Epithelial cell of prostate (primary cell): Measurements from ENCODE around the gene GSTK1.

Source experiments
- DNase-seq: peaks from one replicate; pipeline ENCODE4 v3.0.0-alpha.2; 2011; ENCODE audit warnings: low read depth, low spot score
- H3K27ac ChIP-seq: fragments of 450-650 bp; 2 replicates; pipeline ENCODE4 v1.5.1; 2017; ENCODE audit warnings: mild to moderate bottlenecking

Gene GSTK1

GRCh38 chr7:143237366-143237765 is 25.9 kb upstream of the GSTK1 start:
- DNase-seq: no peak
- no peak overlapping the region for H3K27ac ChIP-seq

- DNase-seq: no peak
- no peak overlapping the region for H3K27ac ChIP-seq
Measured at GRCh38 chr7:143238289-143238980, 24.8 kb upstream of the GSTK1 start.

GRCh38 chr7:143239813-143240212 is 23.4 kb upstream of the GSTK1 start:
- no peak for DNase-seq
- H3K27ac ChIP-seq: no peak overlapping the region

GRCh38 chr7:143240291-143241168 is 22.7 kb upstream of the GSTK1 start:
- DNase-seq: no peak
- H3K27ac ChIP-seq: no peak overlapping the region

GRCh38 chr7:143242306-143242705 is 20.9 kb upstream of the GSTK1 start:
- DNase-seq: no peak
- no peak overlapping the region for H3K27ac ChIP-seq

- no peak overlapping the region for H3K27ac ChIP-seq
- no peak for DNase-seq
Measured at GRCh38 chr7:143243111-143243510, 20.1 kb upstream of the GSTK1 start.

- no peak overlapping the region for H3K27ac ChIP-seq
- DNase-seq: no peak
Measured at GRCh38 chr7:143243614-143244013, 19.6 kb upstream of the GSTK1 start.

- H3K27ac ChIP-seq: no peak overlapping the region
- DNase-seq: no peak
Measured at GRCh38 chr7:143244321-143244720, 18.9 kb upstream of the GSTK1 start.

GRCh38 chr7:143245123-143245522 is 18.1 kb upstream of the GSTK1 start:
- DNase-seq: peak; percentile 58
- H3K27ac ChIP-seq: peak overlapping the region; percentile 65

GRCh38 chr7:143247372-143247771 is 15.9 kb upstream of the GSTK1 start:
- no peak for DNase-seq
- H3K27ac ChIP-seq: no peak overlapping the region

- no peak overlapping the region for H3K27ac ChIP-seq
- DNase-seq: no peak
Measured at GRCh38 chr7:143248761-143249354, 14.4 kb upstream of the GSTK1 start.

GRCh38 chr7:143250199-143250598 is 13.0 kb upstream of the GSTK1 start:
- no peak overlapping the region for H3K27ac ChIP-seq
- DNase-seq: no peak

GRCh38 chr7:143250822-143251221 is 12.4 kb upstream of the GSTK1 start:
- H3K27ac ChIP-seq: no peak overlapping the region
- DNase-seq: no peak

- no peak overlapping the region for H3K27ac ChIP-seq
- no peak for DNase-seq
Measured at GRCh38 chr7:143252006-143252405, 11.2 kb upstream of the GSTK1 start.

- H3K27ac ChIP-seq: no peak overlapping the region
- DNase-seq: no peak
Measured at GRCh38 chr7:143255564-143255963, 7.7 kb upstream of the GSTK1 start.

GRCh38 chr7:143256325-143256724 is 6.9 kb upstream of the GSTK1 start:
- H3K27ac ChIP-seq: no peak overlapping the region
- DNase-seq: no peak

- no peak for DNase-seq
- no peak overlapping the region for H3K27ac ChIP-seq
Measured at GRCh38 chr7:143256932-143257331, 6.3 kb upstream of the GSTK1 start.

- H3K27ac ChIP-seq: no peak overlapping the region
- no peak for DNase-seq
Measured at GRCh38 chr7:143257501-143257900, 5.7 kb upstream of the GSTK1 start.

- no peak overlapping the region for H3K27ac ChIP-seq
- DNase-seq: no peak
Measured at GRCh38 chr7:143258831-143259230, 4.4 kb upstream of the GSTK1 start.

- H3K27ac ChIP-seq: no peak overlapping the region
- DNase-seq: peak; percentile 58
Measured at GRCh38 chr7:143259765-143260164, 3.5 kb upstream of the GSTK1 start.

- DNase-seq: no peak
- no peak overlapping the region for H3K27ac ChIP-seq
Measured at GRCh38 chr7:143261901-143262300, 1.3 kb upstream of the GSTK1 start.
